GM21576 (cell line): ENCODE measurements around the gene SLC22A23.

Experiments used
- ATAC-seq: cut with Tn5 transposase; IDR thresholded peaks from one replicate; pipeline ENCODE4 v1.9.1; 2021; ENCODE audit warnings: mild to moderate bottlenecking, moderate library complexity; ENCODE audit not compliant: unreplicated experiment

Gene SLC22A23

DNA sequence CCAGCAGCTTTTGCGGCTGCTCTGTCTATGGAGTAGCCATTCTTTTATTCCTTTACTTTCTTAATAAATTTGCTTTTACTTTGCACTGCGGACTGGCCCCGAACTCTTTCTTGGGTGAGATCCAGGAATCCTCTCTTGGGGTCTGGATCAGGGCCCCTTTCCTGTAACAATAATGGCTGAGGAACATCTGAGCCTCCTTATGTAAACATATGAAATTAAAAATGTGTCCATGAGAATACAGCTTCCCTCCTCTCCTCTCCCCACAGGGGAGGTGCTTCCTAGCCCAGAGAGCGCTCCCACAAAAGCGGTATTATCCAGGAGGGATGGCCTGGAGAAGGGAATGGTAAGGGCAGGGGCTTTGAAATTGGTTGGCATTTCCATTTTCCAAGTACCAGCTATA is 117.0 kb downstream of the SLC22A23 start:
- no peak for ATAC-seq

GRCh38 chr6:3337521-3338350 is 119.1 kb downstream of the SLC22A23 start:
- ATAC-seq = no peak

- ATAC-seq = no peak
These were observed 119.9 kb downstream of the SLC22A23 start for GRCh38 chr6:3336859-3337515.

GRCh38 chr6:3336066-3336786 is 120.6 kb downstream of the SLC22A23 start:
- no peak for ATAC-seq

GRCh38 chr6:3335169-3335568 is 121.7 kb downstream of the SLC22A23 start:
- ATAC-seq = no peak

DNA sequence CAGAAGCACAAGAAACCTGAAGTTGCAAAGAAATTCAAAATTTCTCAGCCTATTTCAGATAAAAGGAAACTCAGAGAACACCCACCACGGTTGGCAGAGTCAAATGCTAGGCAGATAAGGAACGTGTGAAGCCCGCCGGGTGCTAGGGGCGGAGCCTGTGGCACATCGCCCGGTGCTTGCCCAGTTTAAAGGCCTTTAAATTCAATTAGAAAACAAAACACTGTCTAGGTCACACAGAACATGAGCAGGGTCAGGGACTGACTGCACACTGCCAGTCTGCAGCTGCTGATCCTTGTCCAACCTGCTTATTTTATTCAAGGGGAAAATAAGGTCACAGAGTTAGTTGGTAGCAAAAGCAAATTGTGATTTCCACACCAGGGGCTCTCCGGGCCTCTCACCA is 122.3 kb downstream of the SLC22A23 start:
- no peak for ATAC-seq

DNA sequence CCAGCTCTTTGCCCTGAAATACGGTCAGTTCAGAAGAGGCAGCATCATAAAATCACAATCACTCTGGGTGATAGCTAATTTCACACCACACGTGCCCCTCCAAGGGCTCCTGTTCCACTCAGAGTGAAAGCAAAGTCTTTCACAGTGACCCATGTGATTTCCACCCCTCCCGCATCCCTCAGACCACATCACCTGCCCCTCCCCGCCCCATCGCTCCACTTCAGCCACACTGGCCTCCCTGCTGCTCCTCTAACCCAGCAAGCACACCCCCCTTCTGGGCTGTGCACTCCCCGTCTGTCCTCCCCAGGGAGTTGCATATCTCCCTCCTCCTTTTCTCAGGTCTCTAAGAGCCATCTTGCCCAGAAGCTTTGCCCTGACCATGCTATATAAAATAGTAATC is 123.6 kb downstream of the SLC22A23 start:
- ATAC-seq = peak; percentile 74

GRCh38 chr6:3331971-3332370 is 124.9 kb downstream of the SLC22A23 start:
- ATAC-seq = no peak

GRCh38 chr6:3331494-3331893 is 125.4 kb downstream of the SLC22A23 start:
- ATAC-seq = no peak

- no peak for ATAC-seq
These were observed 126.7 kb downstream of the SLC22A23 start for GRCh38 chr6:3330199-3330598.

DNA sequence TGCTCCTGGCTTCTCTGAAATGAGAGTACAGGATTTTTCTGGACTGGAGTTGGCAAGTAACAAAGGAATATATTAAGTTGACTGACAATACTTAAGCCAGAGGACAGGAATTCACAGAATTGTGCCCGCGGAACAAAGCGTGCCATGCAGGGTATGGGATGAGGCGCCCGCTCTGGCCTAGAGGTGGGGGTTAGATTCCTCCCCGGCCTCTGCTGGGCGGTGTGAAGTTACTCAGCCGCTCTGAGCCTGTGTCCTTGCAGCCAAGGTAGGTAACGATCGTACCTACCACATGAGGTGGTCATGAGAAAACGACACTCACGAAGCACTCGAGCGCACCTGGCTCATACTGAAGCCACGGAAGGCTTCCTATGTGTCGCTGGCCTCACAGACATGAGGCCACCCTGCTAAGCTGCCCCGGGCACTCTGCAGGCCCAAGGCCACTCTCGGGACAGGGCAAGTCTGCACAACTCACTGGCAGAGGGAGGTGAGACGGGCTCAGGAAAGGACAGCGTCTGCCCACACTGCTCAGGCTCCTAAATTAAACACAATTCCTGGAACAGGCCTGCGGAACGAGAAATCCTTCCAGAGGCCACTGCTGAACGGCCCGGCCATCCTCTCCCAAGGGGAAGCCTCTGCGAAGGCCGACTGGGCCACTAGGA is 127.3 kb downstream of the SLC22A23 start:
- no peak for ATAC-seq

- no peak for ATAC-seq
These were observed 128.1 kb downstream of the SLC22A23 start for GRCh38 chr6:3328796-3329195.

GRCh38 chr6:3328145-3328544 is 128.7 kb downstream of the SLC22A23 start:
- no peak for ATAC-seq

DNA sequence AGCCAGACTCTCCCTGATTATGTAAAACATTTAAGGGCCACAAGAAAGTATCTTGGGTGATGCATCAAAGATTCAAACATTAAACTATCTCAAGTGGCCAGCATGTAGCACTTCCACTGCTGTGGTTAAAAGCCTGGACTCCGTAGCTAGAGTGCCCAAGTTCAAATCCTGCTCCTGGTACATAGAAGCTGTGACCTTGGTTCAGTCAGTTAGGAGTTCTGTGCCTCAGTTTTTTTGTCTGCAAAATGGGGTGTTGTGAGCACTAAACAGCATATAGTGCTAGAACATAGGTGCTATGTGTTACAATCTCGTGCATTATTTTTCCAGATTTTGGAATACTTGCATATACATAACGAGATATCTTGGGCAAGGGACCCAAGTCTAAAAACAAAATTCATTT is 129.4 kb downstream of the SLC22A23 start:
- ATAC-seq = no peak

GRCh38 chr6:3326981-3327380 is 129.9 kb downstream of the SLC22A23 start:
- ATAC-seq = no peak

GRCh38 chr6:3326184-3326971 is 130.5 kb downstream of the SLC22A23 start:
- ATAC-seq = no peak

GRCh38 chr6:3325210-3325609 is 131.6 kb downstream of the SLC22A23 start:
- ATAC-seq = no peak

- no peak for ATAC-seq
These were observed 132.4 kb downstream of the SLC22A23 start for GRCh38 chr6:3324262-3324942.

DNA sequence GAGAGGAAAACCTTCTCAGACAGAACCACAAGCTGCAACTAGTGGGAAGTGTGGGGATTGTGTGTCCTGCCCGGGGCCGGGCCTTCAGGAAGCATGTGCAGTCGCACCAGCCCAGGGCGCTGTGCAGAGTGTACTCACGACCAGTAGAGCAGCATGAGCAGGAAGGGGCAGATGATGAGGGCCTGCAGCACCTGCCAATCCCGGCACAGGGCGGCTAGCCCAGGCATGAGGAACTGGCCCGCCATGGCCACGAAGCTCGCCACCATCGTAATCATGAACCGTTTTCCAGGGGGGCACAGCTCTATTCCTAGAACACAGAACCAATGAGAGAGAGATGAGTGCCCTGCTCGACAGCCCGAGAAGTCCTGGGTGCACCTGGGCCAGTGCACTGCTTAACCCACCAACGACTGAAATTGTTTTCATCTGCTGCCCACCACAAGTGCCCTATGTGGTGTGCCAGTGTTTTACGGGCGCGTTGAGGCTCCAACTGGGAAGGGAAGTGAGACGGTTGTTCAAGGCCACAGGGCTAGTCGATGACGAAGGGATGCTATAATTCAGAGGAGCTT is 133.1 kb downstream of the SLC22A23 start:
- ATAC-seq = no peak

DNA sequence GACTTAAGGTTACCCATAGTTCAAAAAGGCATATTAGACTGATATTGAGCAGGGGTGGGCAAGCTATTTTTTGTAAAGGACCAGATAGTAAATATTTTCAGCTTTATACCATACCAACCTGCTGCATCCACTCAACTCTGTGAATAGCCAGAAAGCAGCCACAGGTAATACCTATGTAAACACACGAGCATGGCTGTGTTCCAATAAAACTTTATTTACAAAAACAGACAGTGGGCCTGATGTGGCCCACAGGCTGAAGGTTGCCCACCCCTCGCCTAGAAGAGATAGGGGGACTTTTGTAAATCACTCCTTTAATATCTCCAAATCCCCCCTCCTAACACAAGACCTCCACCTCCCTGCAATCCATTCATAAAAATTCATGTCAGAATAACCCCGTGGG is 133.7 kb downstream of the SLC22A23 start:
- ATAC-seq = no peak
